Activated CD4-positive, alpha-beta T cell treated with anti-CD3 and anti-CD28 coated beads, Interleukin-2, amount 50 U/mL, for 16 hours (primary cell): ENCODE measurements around the gene RASEF.

Source experiments
- DNase-seq: peaks from one replicate; pipeline ENCODE4 v3.0.0-alpha.2; 2020

Gene RASEF

DNA sequence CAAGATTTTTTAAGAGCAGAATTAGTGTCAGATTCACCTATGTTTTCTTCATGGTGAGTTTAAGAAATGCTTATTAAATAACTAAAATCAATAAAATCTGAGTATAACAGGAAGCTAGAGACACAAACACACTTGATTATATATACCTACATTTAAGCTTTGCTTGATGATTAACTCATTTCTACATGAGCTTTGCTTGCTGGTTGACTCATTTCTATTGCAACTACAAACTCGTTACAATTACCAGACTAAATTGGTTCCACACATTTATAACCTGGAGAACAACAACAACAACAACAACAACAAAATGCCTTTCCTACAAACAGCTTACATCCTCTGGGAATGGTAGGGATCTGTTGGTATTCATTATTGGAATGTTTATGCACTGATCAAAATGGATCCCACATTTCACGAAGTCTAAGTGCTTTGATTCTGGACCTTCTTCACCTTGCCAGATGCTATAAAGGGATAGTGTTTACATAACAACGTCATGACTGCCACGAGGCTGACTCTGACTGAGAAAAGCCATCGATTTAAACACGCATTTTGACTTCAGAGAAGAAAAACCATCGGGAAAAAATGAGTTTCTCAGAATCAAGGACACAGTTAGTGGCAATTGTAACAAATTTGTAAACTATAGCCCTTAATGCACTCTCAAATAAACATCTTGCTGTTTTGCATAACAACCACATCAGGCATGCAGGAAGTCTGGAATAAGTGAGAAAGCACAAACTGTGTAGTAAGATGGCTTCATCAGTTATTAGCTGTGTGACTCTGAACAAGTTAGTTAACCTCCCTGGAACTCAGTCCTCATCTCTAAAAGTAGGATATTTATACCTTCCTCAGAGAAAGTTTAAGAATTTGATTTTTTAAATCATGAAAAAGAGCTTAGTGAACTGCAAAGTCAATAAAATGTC, 49.8 kb downstream of the RASEF start:
- DNase-seq: no peak

DNA sequence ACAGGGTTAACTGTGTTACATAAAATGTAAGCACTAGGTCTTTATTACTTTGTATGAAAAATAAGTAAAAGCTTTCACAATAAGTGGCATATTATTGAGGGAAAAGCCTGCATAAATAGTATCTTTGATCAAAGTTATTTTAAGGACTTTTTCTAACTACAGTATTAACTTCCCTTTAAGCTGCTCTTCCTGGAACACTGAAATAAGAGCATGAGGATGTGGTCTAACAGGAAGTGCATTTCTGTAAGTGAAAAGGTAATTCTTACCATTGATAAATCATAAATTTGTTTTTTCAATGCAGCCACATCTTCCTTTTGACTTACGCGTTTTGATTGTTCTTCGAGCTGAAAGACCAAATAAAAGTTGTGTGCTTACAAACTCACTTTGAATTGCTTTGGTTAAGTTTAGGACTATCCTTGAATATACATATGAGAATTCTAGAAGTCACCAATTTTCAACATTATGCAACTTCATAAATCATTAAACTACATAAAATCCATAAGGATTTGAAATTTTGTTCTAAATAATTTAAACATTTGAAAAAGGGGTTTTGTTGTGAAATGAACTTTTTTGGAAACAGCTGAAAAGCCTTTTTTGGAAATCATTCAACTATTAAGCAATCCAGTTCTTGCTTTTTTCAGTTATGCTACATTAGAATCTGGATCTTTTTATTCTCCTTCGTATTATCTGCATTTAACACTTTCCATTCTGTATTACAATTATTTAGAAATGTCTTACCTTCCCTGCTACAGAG, 50.6 kb downstream of the RASEF start:
- DNase-seq: no peak

DNA sequence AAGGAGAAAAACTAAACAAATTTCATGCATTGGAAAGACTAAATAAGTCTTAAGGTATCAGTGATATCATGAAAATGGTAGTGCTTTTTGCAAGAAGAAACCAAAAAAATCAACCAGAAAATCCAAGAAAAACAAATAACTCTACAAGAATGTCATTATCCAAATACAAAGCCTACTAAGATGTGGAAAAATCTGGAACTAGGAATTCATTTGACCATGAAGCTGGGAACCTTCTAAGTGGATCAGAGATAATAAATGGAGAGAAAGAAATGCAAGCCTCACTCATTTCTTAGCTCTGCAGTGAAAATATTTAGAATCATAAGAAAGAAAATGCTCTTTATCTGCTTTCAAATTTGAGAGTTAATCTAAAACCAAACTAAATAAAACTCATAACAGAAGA, 51.3 kb downstream of the RASEF start:
- DNase-seq: no peak

DNA sequence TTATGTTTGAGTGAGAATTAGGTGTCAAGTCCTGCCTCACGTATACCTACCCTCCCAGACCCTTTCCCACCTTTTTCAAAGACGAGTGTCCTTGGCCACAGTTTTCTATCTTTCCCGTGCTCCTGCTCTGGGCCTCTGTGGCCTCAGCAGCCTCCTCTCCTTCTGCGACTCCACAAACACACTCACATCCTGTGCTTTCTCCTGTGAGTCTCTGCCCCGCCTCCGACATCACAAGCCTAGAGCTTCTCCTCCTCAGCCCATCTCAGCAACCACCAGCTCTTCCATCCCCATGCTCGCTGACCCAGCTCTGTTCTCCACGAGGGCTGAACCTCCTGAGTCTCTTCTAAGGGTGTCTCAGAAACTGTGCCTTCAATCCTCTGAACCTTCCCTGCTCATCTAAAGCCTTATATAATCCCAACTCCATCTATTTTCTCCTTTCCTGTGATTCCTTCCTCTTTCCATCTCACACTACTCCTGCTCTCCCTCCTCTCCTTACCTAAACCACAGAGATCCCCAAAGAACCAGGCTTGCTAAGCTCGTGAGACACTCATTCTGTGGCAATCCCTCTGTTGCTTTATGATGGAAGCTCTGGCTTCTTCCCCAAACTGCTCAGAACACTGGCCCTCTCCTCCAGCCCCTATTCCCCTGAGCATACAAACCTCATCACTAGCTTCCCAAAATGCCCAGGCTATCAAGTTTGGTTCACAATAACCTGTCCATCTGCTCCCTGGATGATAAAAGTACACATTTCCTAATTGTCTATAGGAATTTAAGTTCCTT, 55.2 kb downstream of the RASEF start:
- DNase-seq: no peak

DNA sequence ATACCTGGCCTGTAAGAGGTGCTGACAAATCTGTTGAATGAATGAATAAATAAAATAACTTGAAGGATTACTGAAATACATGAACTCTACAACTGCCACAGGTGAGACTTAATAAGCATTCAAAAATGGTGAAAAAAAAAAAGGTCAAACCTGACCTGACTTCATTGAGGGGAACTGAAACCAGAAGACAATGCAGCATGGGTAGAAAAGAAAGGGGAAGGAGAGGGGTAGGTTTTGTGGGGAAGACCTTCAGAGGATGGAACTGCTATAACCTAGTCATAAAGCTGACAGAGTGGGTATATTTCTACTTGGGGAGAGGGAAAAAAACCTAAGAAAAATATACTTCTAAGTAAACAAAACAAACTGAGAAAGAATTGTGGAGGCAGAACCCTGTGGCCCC, 56.6 kb downstream of the RASEF start:
- no peak for DNase-seq

DNA sequence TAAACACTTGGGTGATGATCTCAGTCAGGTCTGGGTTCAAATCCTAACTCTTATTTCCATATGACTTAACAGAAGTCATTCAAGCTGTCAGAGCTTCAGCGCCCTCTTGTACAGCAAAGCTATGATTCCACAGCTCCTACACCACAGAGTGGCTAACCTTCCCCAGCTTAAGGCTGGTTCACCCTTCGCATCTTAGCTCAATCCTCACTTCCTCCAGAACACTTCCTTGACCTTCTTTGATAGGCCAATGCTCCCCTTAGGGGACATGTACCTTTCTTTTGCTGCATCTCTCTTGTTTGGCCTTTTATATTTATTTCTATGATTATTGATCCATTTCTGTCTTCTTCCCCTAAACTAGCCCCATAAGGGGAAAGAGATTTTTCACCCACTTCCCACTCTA, 57.0 kb downstream of the RASEF start:
- no peak for DNase-seq

DNA sequence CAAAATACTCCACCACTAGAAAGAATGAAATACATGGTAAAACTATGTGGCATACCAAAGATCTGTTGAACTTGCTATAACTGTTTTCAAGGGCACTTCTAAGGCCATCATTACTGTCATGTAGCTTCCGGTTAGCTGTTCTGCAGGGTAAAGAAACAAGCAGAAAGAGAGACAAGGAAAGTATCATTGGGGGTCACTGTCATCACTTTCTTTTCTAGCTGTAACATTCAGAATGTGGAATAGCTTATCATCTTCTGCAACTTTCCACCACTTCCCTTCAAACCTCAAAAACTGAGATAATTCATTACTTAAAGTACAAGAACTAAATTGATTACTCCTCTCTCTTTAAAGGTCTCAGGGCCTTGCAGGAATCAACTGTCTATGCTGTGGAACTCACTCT, 57.6 kb downstream of the RASEF start:
- DNase-seq: no peak

DNA sequence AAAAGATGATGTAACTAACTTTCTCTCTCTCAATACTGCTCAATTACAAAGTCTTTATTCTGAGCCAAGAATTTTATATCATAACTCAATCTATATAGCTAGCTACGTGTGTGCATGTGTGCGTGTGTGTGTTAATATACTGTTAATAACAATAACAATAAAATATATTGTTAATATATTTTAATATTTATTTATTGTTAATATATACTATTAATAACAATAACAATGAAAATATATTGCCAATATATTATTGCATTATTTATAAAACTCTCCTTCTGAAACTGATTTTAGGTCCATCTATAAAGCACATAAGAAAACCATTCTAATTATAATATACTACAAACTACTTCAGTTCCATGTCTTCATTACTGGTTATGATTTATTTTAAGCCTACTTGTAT, 60.6 kb downstream of the RASEF start:
- DNase-seq: no peak

DNA sequence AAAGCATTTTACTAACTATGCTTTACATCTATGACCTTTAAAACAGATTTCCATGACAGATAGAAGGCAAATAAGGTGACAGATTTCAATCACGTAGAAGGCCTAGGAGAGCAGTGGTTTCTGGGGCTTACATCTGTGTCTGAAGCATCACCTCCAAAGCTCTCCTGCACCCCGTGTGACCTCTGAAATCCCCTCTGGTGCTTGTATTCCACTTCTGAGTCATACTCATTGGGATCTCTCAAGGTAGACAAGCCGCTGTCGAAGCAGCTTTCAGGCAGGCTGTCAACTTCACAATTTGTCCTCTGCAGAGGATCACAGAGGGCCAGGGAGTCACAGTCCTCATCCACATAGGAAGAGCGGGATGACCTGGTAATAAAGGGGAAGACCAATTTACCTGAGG, 62.2 kb downstream of the RASEF start:
- no peak for DNase-seq

DNA sequence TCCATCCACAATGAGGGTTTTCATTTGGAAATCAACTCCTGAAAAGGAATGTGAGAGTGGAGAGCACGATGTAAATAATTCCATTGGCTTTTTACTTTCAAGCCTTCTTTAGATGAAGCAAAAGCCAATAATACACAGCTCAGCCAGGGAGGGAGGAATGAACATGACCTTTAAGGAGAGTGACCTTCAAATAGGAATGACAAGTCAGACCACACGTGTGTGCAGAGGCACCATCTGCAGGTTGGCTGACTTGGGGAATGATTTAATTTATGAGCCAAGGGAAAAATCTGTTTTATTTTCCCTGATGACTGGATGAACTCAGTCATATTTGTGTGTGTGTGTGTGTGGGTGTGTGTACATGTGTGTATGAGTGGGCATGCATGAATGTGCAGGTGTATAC, 64.5 kb downstream of the RASEF start:
- no peak for DNase-seq

DNA sequence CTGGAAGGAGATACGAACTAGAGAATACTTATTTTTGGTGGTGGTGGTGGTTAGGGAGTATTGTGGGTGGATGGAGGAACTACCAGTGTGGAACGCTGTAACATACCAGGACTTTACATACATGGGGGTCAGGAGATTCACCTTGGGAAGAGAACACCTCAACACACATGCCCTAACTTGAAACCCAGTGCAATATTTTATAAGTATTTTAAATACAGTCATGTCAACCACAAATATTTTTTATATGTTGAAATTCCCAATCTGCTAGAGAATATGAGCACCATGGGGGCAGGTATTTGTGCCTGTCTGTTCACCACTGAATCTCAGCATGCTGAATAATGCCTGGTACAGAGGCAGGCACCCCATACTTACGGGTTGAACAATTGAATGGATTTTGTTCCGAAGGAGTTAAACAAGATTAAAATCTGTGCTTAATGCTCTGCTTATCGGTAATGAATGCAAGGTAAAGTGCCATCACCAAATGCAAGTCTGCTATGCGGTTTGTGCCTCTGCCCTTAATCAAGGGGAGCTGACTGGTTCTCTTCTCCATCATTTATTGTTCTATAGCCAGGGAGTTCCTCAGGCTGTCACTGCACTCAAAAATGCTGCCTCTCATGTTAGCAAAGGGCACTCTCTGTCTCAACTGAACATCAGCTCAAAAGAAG, 65.3 kb downstream of the RASEF start:
- DNase-seq: no peak

DNA sequence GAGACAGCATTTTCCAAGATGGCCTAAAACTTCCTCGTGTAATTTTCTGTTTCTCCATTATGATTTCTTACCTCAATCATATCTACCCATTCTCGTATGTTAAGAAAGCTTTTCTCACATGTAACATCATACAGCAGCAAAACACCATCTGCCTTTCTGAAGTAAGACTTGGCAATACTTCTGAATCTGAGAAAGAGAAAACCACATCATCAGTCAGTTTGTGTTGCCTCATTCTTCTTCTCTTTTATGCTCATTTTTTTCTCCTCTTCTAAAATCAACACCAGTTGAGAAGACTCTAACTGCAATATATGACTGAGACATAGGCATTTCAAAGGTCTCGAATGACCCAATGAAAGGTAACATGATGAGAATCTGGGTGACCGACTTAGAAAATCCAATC, 66.0 kb downstream of the RASEF start:
- DNase-seq: no peak

DNA sequence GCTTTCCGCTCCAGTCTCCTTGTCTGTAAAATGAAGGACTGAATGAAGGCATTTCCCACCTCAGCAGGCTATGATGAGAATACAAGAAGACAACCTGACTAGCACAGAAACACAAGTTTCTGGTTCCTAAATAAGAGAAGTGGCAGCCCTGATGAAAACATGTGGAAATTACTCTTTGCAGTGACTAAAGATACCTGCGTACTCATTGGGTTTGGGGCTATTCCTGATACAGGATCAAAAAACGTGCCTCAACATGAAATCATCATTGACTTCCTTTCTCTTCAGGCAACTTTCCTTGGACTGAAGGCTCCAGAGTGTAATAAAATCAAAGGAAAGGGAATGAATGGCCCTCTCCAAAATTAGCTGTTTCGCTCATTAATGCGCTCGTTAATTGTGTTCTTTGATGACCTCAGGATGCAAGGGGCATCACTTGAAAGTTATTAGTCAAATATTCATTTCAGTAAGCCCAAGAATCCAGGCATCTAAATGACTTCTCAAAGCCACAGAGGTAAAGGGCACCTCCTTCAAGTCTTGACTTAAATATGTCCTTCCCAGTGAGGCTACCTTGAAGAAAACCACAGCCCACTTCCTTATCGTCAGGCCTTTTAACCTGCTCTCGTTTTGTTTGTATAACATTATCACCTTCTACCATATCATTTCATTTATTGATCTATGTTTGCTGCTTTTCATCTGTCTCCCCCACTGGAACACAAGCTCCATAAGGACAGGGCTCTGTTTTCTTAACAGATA, 68.9 kb downstream of the RASEF start:
- no peak for DNase-seq

DNA sequence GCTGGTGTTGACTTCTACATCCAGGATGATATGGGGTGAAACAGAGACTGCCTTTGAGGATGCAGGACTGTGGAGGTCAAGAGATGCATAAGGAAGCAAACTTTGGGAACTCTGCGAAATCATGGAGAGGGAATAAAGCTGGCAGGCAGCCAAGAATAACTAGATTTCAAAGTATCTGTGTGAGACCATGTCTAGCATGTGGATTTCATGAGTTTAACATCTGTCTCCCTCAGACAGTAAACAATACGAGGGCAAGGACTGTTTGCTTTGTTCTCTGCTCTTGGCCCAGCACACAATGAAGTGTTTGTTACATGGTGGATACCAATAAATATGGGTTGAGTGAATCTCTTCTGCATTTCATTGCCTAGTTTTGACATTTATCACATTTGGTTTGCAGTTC, 71.3 kb downstream of the RASEF start:
- no peak for DNase-seq

DNA sequence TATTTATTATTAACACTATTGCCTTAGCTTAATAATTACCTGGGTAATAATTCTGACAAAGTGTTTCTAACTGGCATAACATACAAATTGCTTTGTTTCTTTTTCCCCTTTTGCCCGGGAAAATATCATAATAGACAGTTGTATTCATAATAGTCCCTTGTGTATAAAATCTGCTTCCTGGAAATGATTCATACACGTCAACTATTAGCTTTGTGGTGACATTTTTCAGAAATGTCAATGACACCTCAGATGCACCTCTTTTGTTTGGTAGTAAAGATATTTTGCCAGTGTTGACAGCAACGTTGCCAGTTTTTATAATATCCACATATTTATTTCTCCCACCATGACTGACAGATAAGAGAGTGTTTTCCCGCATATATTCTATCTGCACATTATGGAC, 73.0 kb downstream of the RASEF start:
- DNase-seq: no peak

DNA sequence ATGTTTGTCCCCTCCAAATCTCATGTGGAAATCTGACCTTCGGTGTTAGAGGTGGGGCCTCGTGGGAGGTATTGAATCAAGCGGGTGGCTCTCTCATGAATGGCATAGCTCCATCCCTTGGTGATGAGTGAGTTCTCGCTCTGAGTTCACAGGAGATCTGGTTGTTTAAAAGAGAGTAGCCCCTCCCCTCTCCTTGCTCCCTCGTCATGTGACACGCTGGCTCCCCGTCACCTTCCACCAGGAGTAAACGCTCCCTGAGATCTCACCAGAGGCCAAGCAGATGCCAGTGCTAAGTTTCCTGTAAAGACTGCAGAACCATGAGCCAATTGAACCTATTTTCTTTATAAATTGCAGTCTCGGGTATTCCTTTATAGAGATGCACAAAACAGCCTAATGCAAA, 74.5 kb downstream of the RASEF start:
- DNase-seq: no peak

DNA sequence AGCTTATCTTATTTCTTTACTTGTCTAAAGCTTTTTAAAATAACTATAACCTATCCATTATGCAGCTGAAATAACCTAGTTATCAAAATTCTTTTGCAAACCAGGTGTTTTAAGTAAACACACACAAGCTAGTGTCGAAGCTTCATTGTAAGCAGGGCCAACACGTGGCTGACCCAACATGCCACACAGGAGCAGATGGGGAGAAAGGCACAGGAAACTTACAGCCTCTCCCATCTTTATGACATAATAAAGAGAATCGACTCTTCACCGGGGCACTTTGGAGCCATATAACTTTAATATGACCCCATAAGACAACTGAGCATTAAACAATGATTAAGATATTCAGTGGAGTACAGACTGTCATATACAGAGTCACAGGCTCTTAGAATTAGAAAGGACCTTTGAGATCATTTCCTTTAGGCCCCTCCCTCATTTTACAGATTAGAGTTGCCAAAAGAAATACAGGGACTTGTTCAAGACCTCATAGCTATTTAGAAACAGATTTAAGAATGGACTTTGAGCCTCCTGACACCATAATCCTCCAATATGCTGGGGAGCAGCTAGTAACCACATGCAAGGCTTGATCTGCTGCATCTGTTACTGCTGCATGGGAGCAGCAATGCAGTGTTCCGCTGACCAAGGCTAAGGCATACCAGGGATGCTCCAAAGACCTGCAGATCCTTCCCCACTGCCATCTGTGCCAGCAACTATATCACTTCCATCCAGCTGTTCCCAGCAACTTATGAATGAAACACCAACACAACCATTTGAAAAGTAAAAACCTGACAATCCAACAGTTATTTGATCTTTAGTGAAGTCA, 75.4 kb downstream of the RASEF start:
- no peak for DNase-seq

DNA sequence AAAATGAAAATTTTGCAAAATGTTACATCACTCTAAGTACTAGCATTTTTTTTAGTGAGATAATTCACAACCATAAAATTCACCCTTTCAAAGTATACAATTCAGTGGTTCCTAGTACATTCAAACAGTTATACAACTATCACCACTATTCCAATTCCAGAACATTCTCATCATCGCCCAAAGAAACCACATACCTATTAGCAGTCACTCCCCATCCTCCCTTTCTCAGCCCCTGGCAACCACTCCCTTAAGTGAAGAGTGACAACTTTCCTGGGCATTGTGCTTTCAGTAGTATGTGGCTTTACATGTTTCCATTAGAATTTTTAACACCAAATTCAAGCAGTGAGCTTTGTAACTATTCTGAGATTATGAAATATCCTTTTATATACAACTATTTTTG, 81.4 kb downstream of the RASEF start:
- no peak for DNase-seq

DNA sequence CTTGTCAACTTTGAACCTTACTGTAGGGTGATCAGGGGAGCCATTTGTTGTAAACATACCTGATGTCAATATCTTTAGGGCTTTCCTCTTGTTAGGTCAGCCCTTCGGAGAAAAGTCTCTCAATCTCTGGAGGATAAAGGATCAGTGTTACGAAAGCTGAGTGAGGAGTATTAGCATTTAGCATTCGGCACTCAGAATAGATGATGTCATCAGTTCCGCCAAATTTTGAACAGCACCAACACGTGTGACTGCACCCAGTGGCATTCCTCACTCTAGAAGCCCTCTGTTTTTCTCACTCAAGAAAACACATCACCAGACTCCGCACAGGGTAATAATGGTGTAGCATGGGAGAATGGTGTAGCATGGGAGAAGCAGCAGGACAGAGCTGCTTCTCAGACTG, 87.8 kb downstream of the RASEF start:
- DNase-seq: no peak

DNA sequence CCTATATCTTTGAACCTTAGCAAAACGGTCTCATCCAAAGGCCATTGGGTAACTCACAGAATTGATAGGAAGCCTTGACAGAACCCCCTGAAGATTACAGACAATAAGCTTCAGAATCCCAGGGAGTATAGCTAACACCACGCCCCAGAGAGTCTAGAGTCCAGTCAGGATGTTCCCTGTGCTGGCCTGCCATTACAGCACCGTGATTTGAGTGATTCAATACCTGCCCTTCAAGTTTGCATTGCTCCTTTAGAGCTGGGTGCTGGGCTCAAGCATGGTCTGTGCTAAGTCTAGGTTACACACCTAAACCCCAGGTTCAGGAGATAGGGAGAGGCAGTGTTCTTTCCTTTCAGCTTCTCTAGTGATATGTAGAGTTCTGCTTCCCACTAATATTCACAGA, 90.5 kb downstream of the RASEF start:
- no peak for DNase-seq

DNA sequence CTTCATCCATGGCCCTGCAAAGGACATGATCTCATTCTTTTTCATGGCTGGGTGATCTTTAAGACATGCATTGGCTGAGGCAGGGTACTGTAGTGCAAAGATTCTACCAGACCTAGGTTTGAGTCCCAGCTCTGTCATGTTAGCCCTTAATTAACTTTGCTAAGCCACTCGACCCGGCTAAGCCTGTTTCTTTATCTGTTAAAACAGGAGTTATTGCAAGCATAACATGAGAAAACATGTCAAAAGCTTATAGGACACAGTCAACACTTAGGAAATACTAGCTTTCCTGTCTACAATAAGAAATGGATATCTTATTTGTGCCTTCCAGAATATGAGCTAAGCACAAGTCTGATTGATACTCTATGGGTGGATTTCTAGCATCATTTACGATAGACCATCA, 92.6 kb downstream of the RASEF start:
- DNase-seq: no peak
